Gastrocnemius medialis (tissue), 4 donors: ENCODE data around the gene C1QTNF9.

ENCODE experiments used
- POLR2A ChIP-seq, 2 donors: fragments of 450-650 bp; IDR thresholded peaks; one replicate each; pipeline ENCODE4 v1.6.1; 2017; ENCODE audit warnings: antibody characterized with exemption in 2 of 2, mild to moderate bottlenecking in 2 of 2, moderate library complexity in 2 of 2
- TF ChIP-seq, protein P1 (sequence below), 5 experiments: fragments of 450-650 bp in 3 of 5; fragments of 200-600 bp in 2 of 5; sonication (generic) in 2 of 5; IDR thresholded peaks in 4 of 5; conservative IDR thresholded peaks in 1 of 5; 1 replicate in 4 of 5; 2 replicates in 1 of 5; pipeline ENCODE4 v1.5.1; 2016 to 2019; ENCODE audit warnings: antibody characterized with exemption in 5 of 5, mild to moderate bottlenecking in 3 of 5, moderate library complexity in 3 of 5

DNA sequence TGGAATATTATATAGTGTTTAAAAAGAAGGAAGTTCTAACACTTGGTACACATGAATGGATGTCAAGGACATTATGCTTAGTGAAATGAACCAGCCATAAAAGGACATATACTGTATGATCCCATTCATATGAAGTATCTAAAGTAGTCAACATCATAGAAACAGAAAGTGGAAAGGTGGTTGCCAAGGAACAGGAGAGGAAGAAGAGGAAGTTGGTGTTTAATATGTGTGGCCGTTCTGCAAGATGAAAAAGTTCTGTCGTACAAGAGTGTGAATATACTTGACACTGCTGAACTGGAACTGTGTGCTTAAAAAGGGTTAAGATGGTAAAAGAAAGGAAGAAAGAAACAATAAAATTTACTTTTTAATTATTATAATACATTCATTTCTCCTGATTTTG is 33.1 kb upstream of the C1QTNF9 start:
- TF ChIP-seq, protein P1, sequence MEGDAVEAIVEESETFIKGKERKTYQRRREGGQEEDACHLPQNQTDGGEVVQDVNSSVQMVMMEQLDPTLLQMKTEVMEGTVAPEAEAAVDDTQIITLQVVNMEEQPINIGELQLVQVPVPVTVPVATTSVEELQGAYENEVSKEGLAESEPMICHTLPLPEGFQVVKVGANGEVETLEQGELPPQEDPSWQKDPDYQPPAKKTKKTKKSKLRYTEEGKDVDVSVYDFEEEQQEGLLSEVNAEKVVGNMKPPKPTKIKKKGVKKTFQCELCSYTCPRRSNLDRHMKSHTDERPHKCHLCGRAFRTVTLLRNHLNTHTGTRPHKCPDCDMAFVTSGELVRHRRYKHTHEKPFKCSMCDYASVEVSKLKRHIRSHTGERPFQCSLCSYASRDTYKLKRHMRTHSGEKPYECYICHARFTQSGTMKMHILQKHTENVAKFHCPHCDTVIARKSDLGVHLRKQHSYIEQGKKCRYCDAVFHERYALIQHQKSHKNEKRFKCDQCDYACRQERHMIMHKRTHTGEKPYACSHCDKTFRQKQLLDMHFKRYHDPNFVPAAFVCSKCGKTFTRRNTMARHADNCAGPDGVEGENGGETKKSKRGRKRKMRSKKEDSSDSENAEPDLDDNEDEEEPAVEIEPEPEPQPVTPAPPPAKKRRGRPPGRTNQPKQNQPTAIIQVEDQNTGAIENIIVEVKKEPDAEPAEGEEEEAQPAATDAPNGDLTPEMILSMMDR (IDR thresholded peaks at IDR 0.05 in 4 of 5, conservative IDR thresholded peaks at IDR 0.05 in 1 of 5) = no peak
- no peak for TF ChIP-seq POLR2A (IDR thresholded peaks at IDR 0.05)
